ENCODE results near the gene TNFRSF1B.

The TNFRSF1B gene

GRCh38 chr1:12158357-12159092, 8.3 kb upstream of the TNFRSF1B start:
- peak overlapping the region; percentile 80 for H3K4me3 Mint-ChIP-seq
- no peaks in the 10 kb centered on the region for H3K9me3 Mint-ChIP-seq
- no peaks in the 10 kb centered on the region for H3K27me3 Mint-ChIP-seq (ENCODE audit: low read depth)
- DNase-seq (ENCODE audit: low spot score), result no peak
- peaks cover 5% of the 10 kb centered on the region for H3K36me3 Mint-ChIP-seq (ENCODE audit: low read depth)
- peaks cover 71% of the 10 kb centered on the region for H3K4me1 Mint-ChIP-seq (ENCODE audit: low read depth)
- H3K27ac Mint-ChIP-seq, result peak overlapping the region; percentile 96

DNA sequence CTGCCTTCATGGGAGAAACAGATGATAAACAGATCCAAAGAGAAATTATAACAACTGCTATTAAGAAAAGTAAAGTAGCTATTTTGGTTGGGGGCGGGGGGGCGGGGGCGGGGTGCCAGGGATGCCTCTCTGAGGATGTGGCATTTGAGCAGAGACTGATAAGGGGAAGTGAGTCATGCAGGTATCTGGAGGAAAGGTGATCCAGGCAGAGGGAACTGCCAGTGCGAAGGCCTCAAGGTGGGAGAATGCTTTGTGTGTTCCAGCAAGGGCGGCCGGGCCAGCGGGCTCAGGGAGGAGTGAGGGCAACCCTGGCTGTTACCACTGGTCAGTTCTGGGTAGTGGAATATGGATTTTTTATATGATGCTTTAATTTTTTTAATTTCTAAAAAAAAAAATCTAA, 7.0 kb upstream of the TNFRSF1B start:
- Mint-ChIP-seq H3K27ac (peak overlapping the region; percentile 92), H3K4me3 (peak overlapping the region; percentile 41), H3K36me3 (ENCODE audit: low read depth) (peaks cover 5% of the 10 kb centered on the region), H3K9me3 (no peaks in the 10 kb centered on the region), H3K27me3 (ENCODE audit: low read depth) (no peaks in the 10 kb centered on the region), H3K4me1 (ENCODE audit: low read depth) (peaks cover 73% of the 10 kb centered on the region)
- DNase-seq (ENCODE audit: low spot score), result no peak

DNA sequence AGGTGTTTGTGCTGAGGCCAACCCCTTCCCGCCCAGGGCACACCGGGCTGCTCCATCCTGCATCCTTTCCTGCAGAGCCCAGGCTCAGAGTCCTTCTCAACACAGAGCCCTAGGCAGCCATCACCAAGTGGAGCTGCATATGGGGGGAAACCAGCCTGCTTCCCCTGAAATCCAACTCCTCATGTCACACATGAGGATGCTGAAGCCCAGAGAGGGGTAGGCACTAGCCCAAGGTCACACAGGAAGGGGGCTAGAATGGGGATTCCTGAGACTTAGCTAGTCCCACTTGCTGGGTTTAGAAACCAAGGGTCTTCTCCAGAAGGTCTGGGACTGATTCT, 5.5 kb upstream of the TNFRSF1B start:
- no peak for DNase-seq (ENCODE audit: low spot score)
- Mint-ChIP-seq H3K27me3 (ENCODE audit: low read depth) (no peaks in the 10 kb centered on the region), H3K4me3 (peak overlapping the region; percentile 71), H3K4me1 (ENCODE audit: low read depth) (peaks cover 69% of the 10 kb centered on the region), H3K27ac (peak overlapping the region; percentile 97), H3K36me3 (ENCODE audit: low read depth) (peaks cover 2% of the 10 kb centered on the region), H3K9me3 (no peaks in the 10 kb centered on the region)

- DNase-seq (ENCODE audit: low spot score), result peak; percentile 88
- H3K27ac Mint-ChIP-seq, result peak overlapping the region; percentile 97
- no peaks in the 10 kb centered on the region for H3K9me3 Mint-ChIP-seq
- H3K4me3 Mint-ChIP-seq, result peak overlapping the region; percentile 71
- peaks cover 2% of the 10 kb centered on the region for H3K36me3 Mint-ChIP-seq (ENCODE audit: low read depth)
- H3K4me1 Mint-ChIP-seq (ENCODE audit: low read depth), result peaks cover 68% of the 10 kb centered on the region
- no peaks in the 10 kb centered on the region for H3K27me3 Mint-ChIP-seq (ENCODE audit: low read depth)
Measured at GRCh38 chr1:12161662-12162458, 4.9 kb upstream of the TNFRSF1B start.

- H3K4me1 Mint-ChIP-seq (ENCODE audit: low read depth), result peaks cover 61% of the 10 kb centered on the region
- peaks cover 4% of the 10 kb centered on the region for H3K36me3 Mint-ChIP-seq (ENCODE audit: low read depth)
- DNase-seq (ENCODE audit: low spot score), result no peak
- H3K9me3 Mint-ChIP-seq, result no peaks in the 10 kb centered on the region
- peak overlapping the region; percentile 71 for H3K4me3 Mint-ChIP-seq
- H3K27ac Mint-ChIP-seq, result peak overlapping the region; percentile 97
- no peaks in the 10 kb centered on the region for H3K27me3 Mint-ChIP-seq (ENCODE audit: low read depth)
Measured at GRCh38 chr1:12162459-12163137, 4.2 kb upstream of the TNFRSF1B start.

DNA sequence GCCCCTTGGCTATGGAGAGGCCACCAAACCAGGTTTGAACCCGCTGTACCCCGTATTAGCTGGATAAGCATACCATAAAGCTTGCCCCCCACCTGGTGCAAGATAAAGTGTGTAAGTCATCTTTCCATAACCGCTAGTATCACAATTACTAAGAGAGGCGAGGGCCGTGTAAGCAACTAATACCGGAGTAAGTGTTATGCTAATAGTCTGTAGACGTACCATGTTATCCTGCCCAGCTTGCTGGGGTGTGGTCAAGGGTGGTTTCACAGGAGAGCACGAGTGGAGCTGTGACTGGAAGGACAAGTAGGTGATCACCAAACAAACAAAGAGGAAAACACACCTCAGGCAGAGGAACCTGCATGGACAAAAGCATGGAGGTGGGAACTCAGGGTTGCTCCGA, 3.6 kb upstream of the TNFRSF1B start:
- no peaks in the 10 kb centered on the region for H3K27me3 Mint-ChIP-seq (ENCODE audit: low read depth)
- peaks cover 59% of the 10 kb centered on the region for H3K4me1 Mint-ChIP-seq (ENCODE audit: low read depth)
- no peak for DNase-seq (ENCODE audit: low spot score)
- H3K9me3 Mint-ChIP-seq, result no peaks in the 10 kb centered on the region
- H3K27ac Mint-ChIP-seq, result peak overlapping the region; percentile 97
- peak overlapping the region; percentile 7 for H3K4me3 Mint-ChIP-seq
- peaks cover 10% of the 10 kb centered on the region for H3K36me3 Mint-ChIP-seq (ENCODE audit: low read depth)

DNA sequence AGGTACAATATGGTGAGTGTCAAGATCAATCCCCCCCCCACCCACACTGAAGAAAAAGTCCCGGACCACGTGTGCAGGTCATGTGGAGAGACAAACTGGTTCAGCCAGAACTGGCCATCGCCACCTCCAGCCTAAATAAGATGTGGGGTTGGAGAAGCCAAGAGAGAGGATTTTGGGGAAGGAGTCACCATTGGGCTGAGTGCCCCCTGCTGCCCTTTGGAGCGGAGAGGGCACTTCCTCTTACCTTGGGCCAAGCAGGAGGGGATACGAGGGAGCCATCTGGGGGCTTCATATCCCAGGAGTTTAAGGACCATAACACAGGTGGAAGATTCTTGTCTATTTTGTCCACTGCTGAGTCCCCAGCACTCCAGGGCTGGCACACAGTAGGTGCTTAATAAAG, 2.6 kb upstream of the TNFRSF1B start:
- Mint-ChIP-seq H3K27ac (peak overlapping the region; percentile 46), H3K9me3 (no peaks in the 10 kb centered on the region), H3K4me3 (no peak overlapping the region), H3K4me1 (ENCODE audit: low read depth) (peaks cover 58% of the 10 kb centered on the region), H3K36me3 (ENCODE audit: low read depth) (peaks cover 16% of the 10 kb centered on the region), H3K27me3 (ENCODE audit: low read depth) (no peaks in the 10 kb centered on the region)
- DNase-seq (ENCODE audit: low spot score), result no peak

DNA sequence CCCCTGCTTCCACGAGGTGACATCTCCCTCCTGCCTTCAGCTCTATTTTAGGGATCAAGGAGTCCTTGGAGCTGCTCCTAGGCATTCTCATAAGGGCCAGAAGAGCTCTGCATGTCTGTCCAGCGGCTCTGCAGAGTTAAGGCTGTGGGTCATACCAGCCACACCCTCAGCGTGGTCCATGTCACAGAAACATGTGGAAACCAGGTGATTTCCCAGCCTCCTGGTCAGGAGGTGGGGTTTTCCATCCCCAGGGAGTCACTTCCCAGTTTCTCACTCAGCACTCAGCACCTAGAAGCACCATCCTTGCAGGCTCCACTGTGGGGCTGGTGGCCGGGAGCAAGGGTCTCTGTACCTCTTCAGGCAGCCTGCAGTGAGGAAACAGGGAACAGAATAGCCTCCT, 1.4 kb upstream of the TNFRSF1B start:
- no peak for DNase-seq (ENCODE audit: low spot score)
- Mint-ChIP-seq H3K9me3 (no peaks in the 10 kb centered on the region), H3K4me1 (ENCODE audit: low read depth) (peaks cover 63% of the 10 kb centered on the region), H3K27me3 (ENCODE audit: low read depth) (no peaks in the 10 kb centered on the region), H3K27ac (no peak overlapping the region), H3K4me3 (no peak overlapping the region), H3K36me3 (ENCODE audit: low read depth) (peaks cover 24% of the 10 kb centered on the region)

DNA sequence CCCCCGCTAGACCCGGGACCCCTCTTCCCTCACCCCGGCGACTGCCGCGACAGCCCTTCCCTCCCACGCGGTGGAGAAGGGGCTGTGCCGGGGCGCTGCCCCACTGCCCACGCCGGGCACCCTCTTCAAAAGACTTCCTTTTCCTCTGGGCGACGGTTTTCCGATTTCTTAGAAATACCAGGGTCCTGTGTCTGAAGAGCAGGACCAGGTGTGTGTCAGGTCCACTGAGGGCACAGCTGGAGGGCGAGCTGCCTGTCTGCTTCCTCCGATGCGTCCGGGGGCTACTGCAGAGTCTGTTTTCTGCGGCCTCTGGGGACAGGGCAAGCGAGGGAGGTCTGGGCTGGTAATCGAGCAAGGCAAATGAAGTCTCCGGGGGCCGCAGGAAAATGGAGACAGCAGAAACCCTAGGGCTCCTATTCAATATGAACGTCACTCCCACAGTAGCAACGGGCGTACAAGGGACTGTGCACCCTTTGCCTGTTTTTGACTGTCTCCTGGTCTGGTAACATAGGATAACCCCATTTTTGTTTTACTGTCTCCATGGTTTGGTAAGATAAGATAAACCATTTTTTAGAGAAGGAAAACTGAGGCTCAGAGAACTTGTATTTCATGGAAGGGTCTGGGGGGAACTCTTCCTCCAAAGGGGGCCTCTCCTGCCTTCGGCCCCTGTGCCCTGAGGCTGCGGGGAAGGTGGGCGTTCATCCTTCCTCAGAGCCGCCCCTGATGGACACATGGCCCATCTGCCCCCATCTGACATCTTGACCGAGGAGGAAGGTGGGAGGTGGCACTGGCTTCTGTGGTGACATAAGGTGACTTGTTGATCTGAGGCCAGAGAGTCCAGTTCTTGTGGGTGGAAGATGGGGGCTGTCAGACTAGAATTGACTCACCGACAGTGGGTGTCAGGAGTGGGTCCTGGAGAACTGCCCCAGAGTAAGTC, 970 bp downstream of the TNFRSF1B start:
- Mint-ChIP-seq H3K27ac (peak overlapping the region; percentile 95), H3K36me3 (ENCODE audit: low read depth) (peaks cover 36% of the 10 kb centered on the region), H3K4me3 (peak overlapping the region; percentile 99)

GRCh38 chr1:12168451-12169160, 1.8 kb downstream of the TNFRSF1B start:
- Mint-ChIP-seq H3K4me3 (peak overlapping the region; percentile 99), H3K27me3 (ENCODE audit: low read depth) (no peaks in the 10 kb centered on the region), H3K4me1 (ENCODE audit: low read depth) (peaks cover 62% of the 10 kb centered on the region), H3K27ac (peak overlapping the region; percentile 95), H3K36me3 (ENCODE audit: low read depth) (peaks cover 37% of the 10 kb centered on the region), H3K9me3 (no peaks in the 10 kb centered on the region)
- DNase-seq (ENCODE audit: low spot score), result no peak

More for the DNA sequence above, 970 bp downstream of the TNFRSF1B start:
- no peak for DNase-seq (ENCODE audit: low spot score)
- Mint-ChIP-seq H3K9me3 (no peaks in the 10 kb centered on the region), H3K4me1 (ENCODE audit: low read depth) (peaks cover 60% of the 10 kb centered on the region), H3K27me3 (ENCODE audit: low read depth) (no peaks in the 10 kb centered on the region)

GRCh38 chr1:12169442-12170135, 2.8 kb downstream of the TNFRSF1B start:
- H3K9me3 Mint-ChIP-seq, result no peaks in the 10 kb centered on the region
- peaks cover 65% of the 10 kb centered on the region for H3K4me1 Mint-ChIP-seq (ENCODE audit: low read depth)
- no peak for DNase-seq (ENCODE audit: low spot score)
- peak overlapping the region; percentile 21 for H3K27ac Mint-ChIP-seq
- H3K27me3 Mint-ChIP-seq (ENCODE audit: low read depth), result no peaks in the 10 kb centered on the region
- peaks cover 39% of the 10 kb centered on the region for H3K36me3 Mint-ChIP-seq (ENCODE audit: low read depth)
- peak overlapping the region; percentile 99 for H3K4me3 Mint-ChIP-seq

GRCh38 chr1:12170263-12170671, 3.5 kb downstream of the TNFRSF1B start:
- Mint-ChIP-seq H3K4me3 (peak overlapping the region; percentile 99), H3K27me3 (ENCODE audit: low read depth) (no peaks in the 10 kb centered on the region), H3K27ac (peak overlapping the region; percentile 68), H3K4me1 (ENCODE audit: low read depth) (peaks cover 65% of the 10 kb centered on the region), H3K36me3 (ENCODE audit: low read depth) (peaks cover 42% of the 10 kb centered on the region), H3K9me3 (no peaks in the 10 kb centered on the region)
- no peak for DNase-seq (ENCODE audit: low spot score)
